Adrenal gland (tissue), 12 donors: ENCODE results near the gene KCNAB1. TPM values are rescaled to one million over a fixed set of nuclear protein-coding genes. Genes with fewer than 3 reads are reported as not detected.

Experiments
- DNase-seq, 7 donors: peaks; one replicate each; pipeline ENCODE4 v3.0.0-alpha.2; 2019 to 2020
- H3K27ac ChIP-seq, 5 donors: fragments of 200-600 bp; sonication (generic) in 4 of 5; 1 replicate in 3 of 5; 2 replicates in 2 of 5; pipeline versions ENCODE4 v1.5.1 to v1.8.0; 2016 to 2020; ENCODE audit warnings: mild to moderate bottlenecking in 1 of 5
- H3K27me3 ChIP-seq: fragments of 200-600 bp; 2 replicates; pipeline ENCODE4 v1.8.0; 2021
- H3K36me3 ChIP-seq, 2 donors: fragments of 200-600 bp; replicated peaks in 1 of 2; 1 replicate in 1 of 2; 2 replicates in 1 of 2; pipeline versions ENCODE4 v1.5.1 to v1.8.0; 2018 to 2022
- H3K4me1 ChIP-seq, 2 donors: fragments of 200-600 bp; replicated peaks in 1 of 2; 1 replicate in 1 of 2; 2 replicates in 1 of 2; pipeline versions ENCODE4 v1.5.1 to v1.8.0; 2018 to 2021
- H3K4me3 ChIP-seq, 4 donors: fragments of 200-600 bp; sonication (generic) in 3 of 4; one replicate each; pipeline ENCODE4 v1.5.1; 2016 to 2018
- H3K9me3 ChIP-seq, 3 donors: fragments of 200-600 bp; sonication (generic) in 1 of 3; replicated peaks in 1 of 3; 1 replicate in 2 of 3; 2 replicates in 1 of 3; pipeline versions ENCODE4 v1.5.1 to v1.8.0; 2016 to 2021
- POLR2A ChIP-seq, 2 donors: fragments of 450-650 bp; IDR thresholded peaks; one replicate each; pipeline ENCODE4 v1.6.1; 2017; ENCODE audit warnings: antibody characterized with exemption in 2 of 2, mild to moderate bottlenecking in 2 of 2, moderate library complexity in 1 of 2
- WGBS, 4 donors: extraction: QIAGEN DNeasy Blood & Tissue Kit in 2 of 4; methylation state at CpG; one replicate each; pipeline versions ENCODE4 v1.1.5 to v1.1.7; 2013 to 2017; 5-methylcytosine and 5-hydroxymethylcytosine counted together
- intact Hi-C, 2 donors: fragments of 100-400 bp; cut with DNase I; formaldehyde crosslinking; loops; one replicate each; pipeline versions ENCODE4 v1.14.1 to v1.15.0; 2022 to 2023
- polyA plus RNA-seq, 3 donors: library from polyadenylated mRNA; stranded (reverse); fragments of 200-250 nt in 2 of 3; fragments of 350-450 nt in 1 of 3; fragmentation: Illumina TruSeq in 1 of 3; extraction: RNeasy Lipid Tissue Mini Kit (QIAGEN cat#74804) in 1 of 3; gene quantifications; one replicate each; pipeline ENCODE4 v1.2.3, GENCODE V29; 2013 to 2014
- total RNA-seq, 9 donors: library from RNA; depleted of rRNA in 4 of 9; stranded (reverse); fragments of >200 nt in 4 of 9; fragments of 120-200 nt in 1 of 9; fragmentation: NEBNext Ultra II Directional in 1 of 9; extraction: Animal tissue kit (Norgen Biotek cat#: 25700) in 1 of 9; gene quantifications; one replicate each; pipeline versions ENCODE4 v1.1.0 to v1.2.4, GENCODE V29; 2013 to 2023
- TF ChIP-seq, protein P1 (sequence below), 6 experiments: fragments of 450-650 bp in 4 of 6; fragments of 200-600 bp in 2 of 6; sonication (generic) in 1 of 6; IDR thresholded peaks; 1 replicate in 5 of 6; 2 replicates in 1 of 6; pipeline versions ENCODE4 v1.5.1 to v1.8.0; 2016 to 2021; ENCODE audit warnings: antibody characterized with exemption in 6 of 6, mild to moderate bottlenecking in 2 of 6, moderate library complexity in 1 of 6
- donor health status: healthy with polysubstance abuse.
- donor health status: Bipolar disorder and iron deficiency.
- donor health status: DM: yes; HTN: yes; CAD: no.
- donor health status: DM: no; HTN: no; CAD: no.
- donor health status: DM: no; HTN: no; CAD: no.
- donor health status: DM: yes; HTN: yes; CAD: no.

KCNAB1 gene
- total and polyA plus RNA-seq, 12 donors, result 0.36 to 5.0 (median 1.5) TPM

DNA sequence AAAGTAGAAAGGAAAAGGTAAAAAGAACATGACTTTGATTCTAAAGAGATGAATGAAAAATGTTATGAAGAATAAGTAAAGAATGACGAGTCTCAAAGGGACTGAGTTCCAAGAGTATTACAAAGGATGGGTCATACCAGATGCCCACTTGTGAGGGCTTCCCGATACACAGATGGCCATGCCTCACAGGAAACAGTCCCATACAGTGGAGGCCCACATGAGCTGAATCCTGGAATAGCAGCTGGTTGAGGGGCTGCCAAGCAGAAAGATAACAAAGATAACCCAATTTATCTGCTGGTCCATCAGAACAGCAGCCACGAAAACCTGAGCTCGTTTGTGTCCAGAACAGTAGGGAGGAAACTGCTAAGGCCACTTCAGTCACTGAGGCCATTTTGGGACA, 430.9 kb downstream of the KCNAB1 start:
- Histone ChIP-seq H3K4me3 (no peak overlapping the region), H3K4me1 (peaks cover 11 to 70% of the 10 kb centered on the region in 2 donors), H3K27me3 (no peaks in the 10 kb centered on the region), H3K27ac (no peak overlapping the region), H3K36me3 (peaks cover 0 to 11% of the 10 kb centered on the region in 2 donors), H3K9me3 (no peaks in the 10 kb centered on the region)
- no peak for TF ChIP-seq POLR2A (IDR thresholded peaks at IDR 0.05)
- no peak for DNase-seq
- WGBS, 4 donors, result 69 to 75% (median 73%) methylated on average over 4 of the region's 4 CpGs
- intact Hi-C loops, result loop anchor here (10.0 kb wide), 3 partner anchors 114 to 584 kb away; no protein-coding TSS in a partner anchor

DNA sequence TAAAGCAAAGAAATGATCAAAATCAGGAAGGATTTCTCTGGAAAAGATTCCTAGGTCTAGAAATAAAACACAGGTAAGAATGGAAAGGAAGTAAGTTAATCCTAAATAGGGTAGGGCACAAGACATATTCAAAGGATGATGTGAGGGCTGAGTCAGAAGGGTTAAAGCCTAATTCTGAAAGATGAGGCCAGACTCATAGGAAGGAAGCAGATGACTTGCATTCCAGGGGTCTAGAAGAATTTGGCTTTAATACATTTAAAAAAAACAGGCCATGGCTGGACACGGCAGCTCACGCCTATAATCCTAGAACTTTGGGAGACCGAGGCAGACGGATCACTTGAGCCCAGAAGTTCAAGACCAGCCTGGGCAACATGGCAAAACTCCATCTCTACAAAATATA, 431.4 kb downstream of the KCNAB1 start:
- Histone ChIP-seq H3K27me3 (no peaks in the 10 kb centered on the region), H3K36me3 (peaks cover 0 to 9% of the 10 kb centered on the region in 2 donors), H3K4me1 (peaks cover 11 to 67% of the 10 kb centered on the region in 2 donors), H3K27ac (no peak overlapping the region), H3K9me3 (no peaks in the 10 kb centered on the region), H3K4me3 (no peak overlapping the region)
- WGBS, 4 donors, result 76 to 89% (median 86%) methylated on average over 4 of the region's 4 CpGs
- intact Hi-C loops, result loop anchor here (10.0 kb wide), 3 partner anchors 113 to 583 kb away; no protein-coding TSS in a partner anchor
- TF ChIP-seq POLR2A (IDR thresholded peaks at IDR 0.05), result no peak
- TF ChIP-seq, protein P1, sequence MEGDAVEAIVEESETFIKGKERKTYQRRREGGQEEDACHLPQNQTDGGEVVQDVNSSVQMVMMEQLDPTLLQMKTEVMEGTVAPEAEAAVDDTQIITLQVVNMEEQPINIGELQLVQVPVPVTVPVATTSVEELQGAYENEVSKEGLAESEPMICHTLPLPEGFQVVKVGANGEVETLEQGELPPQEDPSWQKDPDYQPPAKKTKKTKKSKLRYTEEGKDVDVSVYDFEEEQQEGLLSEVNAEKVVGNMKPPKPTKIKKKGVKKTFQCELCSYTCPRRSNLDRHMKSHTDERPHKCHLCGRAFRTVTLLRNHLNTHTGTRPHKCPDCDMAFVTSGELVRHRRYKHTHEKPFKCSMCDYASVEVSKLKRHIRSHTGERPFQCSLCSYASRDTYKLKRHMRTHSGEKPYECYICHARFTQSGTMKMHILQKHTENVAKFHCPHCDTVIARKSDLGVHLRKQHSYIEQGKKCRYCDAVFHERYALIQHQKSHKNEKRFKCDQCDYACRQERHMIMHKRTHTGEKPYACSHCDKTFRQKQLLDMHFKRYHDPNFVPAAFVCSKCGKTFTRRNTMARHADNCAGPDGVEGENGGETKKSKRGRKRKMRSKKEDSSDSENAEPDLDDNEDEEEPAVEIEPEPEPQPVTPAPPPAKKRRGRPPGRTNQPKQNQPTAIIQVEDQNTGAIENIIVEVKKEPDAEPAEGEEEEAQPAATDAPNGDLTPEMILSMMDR (IDR thresholded peaks at IDR 0.05), result no peak
- DNase-seq, result no peak

- intact Hi-C loops, result loop anchor here (10.0 kb wide), 3 partner anchors 112 to 582 kb away; no protein-coding TSS in a partner anchor
- no peaks in the 10 kb centered on the region for H3K27me3 ChIP-seq
- no peak overlapping the region for H3K27ac ChIP-seq
- WGBS, 4 donors, result 80 to 88% (median 86%) methylated on average over 2 of the region's 2 CpGs
- H3K4me1 ChIP-seq, result peaks cover 5 to 55% of the 10 kb centered on the region in 2 donors
- H3K9me3 ChIP-seq, result no peaks in the 10 kb centered on the region
- no peak overlapping the region for H3K4me3 ChIP-seq
- DNase-seq, result no peak
- TF ChIP-seq POLR2A (IDR thresholded peaks at IDR 0.05), result no peak
- TF ChIP-seq, protein P1 (IDR thresholded peaks at IDR 0.05), result no peak
- peaks cover 0 to 9% of the 10 kb centered on the region in 2 donors for H3K36me3 ChIP-seq
These were observed 432.6 kb downstream of the KCNAB1 start for GRCh38 chr3:156552973-156553372.

GRCh38 chr3:156553705-156554356, 433.5 kb downstream of the KCNAB1 start:
- TF ChIP-seq POLR2A (IDR thresholded peaks at IDR 0.05), result no peak
- TF ChIP-seq, protein P1 (IDR thresholded peaks at IDR 0.05), result no peak
- H3K4me1 ChIP-seq, result peaks cover 5 to 49% of the 10 kb centered on the region in 2 donors
- intact Hi-C loops, result loop anchor here (10.0 kb wide), 3 partner anchors 111 to 581 kb away; no protein-coding TSS in a partner anchor
- H3K27ac ChIP-seq, result peak overlapping the region in 2 of 5 donors; percentile 77 to 89
- 26 to 33% (median 32%) methylated on average over 11 of the region's 11 CpGs for WGBS, 4 donors
- DNase-seq, result peak in 1 of 7 donors; percentile 27
- peak overlapping the region in 3 of 4 donors; percentile 17 to 85 (median 58) for H3K4me3 ChIP-seq
- H3K9me3 ChIP-seq, result no peaks in the 10 kb centered on the region
- peaks cover 0 to under 1% of the 10 kb centered on the region in 2 donors for H3K36me3 ChIP-seq
- no peaks in the 10 kb centered on the region for H3K27me3 ChIP-seq
